DOHH2 (cell line): ENCODE results near the gene IL12RB2.
A peak's percentile ranks its signal among the peaks of the same experiment; 100 is the strongest.

ENCODE experiments used
- H3F3A ChIP-seq: fragments of 200-600 bp; sonication (generic), shearing (Covaris generic); 2 replicates; pipeline ENCODE4 v1.6.0; 2016; ENCODE audit warnings: antibody characterized with exemption, mild to moderate bottlenecking; ENCODE audit not compliant: control insufficient read depth, insufficient read depth
- H3K27ac ChIP-seq: fragments of 200-600 bp; sonication (generic); 2 replicates; pipeline ENCODE4 v1.5.1; 2014; ENCODE audit warnings: low read depth, mild to moderate bottlenecking, low read length, moderate library complexity
- H3K27me3 ChIP-seq: fragments of 200-600 bp; sonication (generic); 2 replicates; pipeline ENCODE4 v1.6.1; 2014; ENCODE audit warnings: mild to moderate bottlenecking, low read length, mixed read lengths; ENCODE audit not compliant: control insufficient read depth
- H3K36me3 ChIP-seq: fragments of 200-600 bp; sonication (generic); 2 replicates; pipeline ENCODE4 v1.6.1; 2014; ENCODE audit warnings: mild to moderate bottlenecking, low read length, moderate library complexity, mixed read lengths; ENCODE audit not compliant: control insufficient read depth
- H3K4me1 ChIP-seq: fragments of 200-600 bp; sonication (generic); 2 replicates; pipeline ENCODE4 v1.6.1; 2014; ENCODE audit warnings: mild to moderate bottlenecking, low read length, mixed read lengths; ENCODE audit not compliant: control insufficient read depth
- H3K4me2 ChIP-seq: fragments of 200-600 bp; sonication (generic); 2 replicates; pipeline ENCODE4 v1.6.0; 2014; ENCODE audit warnings: mild to moderate bottlenecking, low read length, moderate library complexity
- H3K4me3 ChIP-seq: fragments of 200-600 bp; sonication (generic); 2 replicates; pipeline ENCODE4 v1.5.1; 2014; ENCODE audit warnings: mild to moderate bottlenecking, low read length, mixed read lengths
- H3K79me2 ChIP-seq: fragments of 200-600 bp; sonication (generic); 2 replicates; pipeline ENCODE4 v1.6.1; 2014; ENCODE audit warnings: mild to moderate bottlenecking, low read length, mixed read lengths; ENCODE audit not compliant: control insufficient read depth
- H3K9me2 ChIP-seq: fragments of 200-600 bp; sonication (generic); replicated peaks from 2 replicates; pipeline ENCODE4 v1.6.1; 2014; ENCODE audit warnings: mild to moderate bottlenecking, low read length, mixed read lengths; ENCODE audit not compliant: control insufficient read depth
- H3K9me3 ChIP-seq: fragments of 200-600 bp; sonication (generic); 2 replicates; pipeline ENCODE4 v1.6.1; 2014; ENCODE audit warnings: antibody characterized with exemption, low read length, mixed read lengths; ENCODE audit not compliant: control insufficient read depth, insufficient read depth
- H4K20me1 ChIP-seq: fragments of 200-600 bp; sonication (generic); 2 replicates; pipeline ENCODE4 v1.6.0; 2014; ENCODE audit warnings: low read depth, mild to moderate bottlenecking, antibody characterized with exemption, low read length, moderate library complexity; ENCODE audit not compliant: control insufficient read depth, insufficient read depth
- CTCF ChIP-seq: fragments of 200-600 bp; sonication (generic); IDR thresholded peaks from one replicate; pipeline ENCODE4 v1.5.1; 2014; ENCODE audit warnings: antibody characterized with exemption, mild to moderate bottlenecking, low read depth, low read length; ENCODE audit not compliant: poor library complexity, severe bottlenecking
- EZH2phosphoT487 ChIP-seq: fragments of 200-600 bp; sonication (generic); IDR thresholded peaks from 2 replicates; pipeline ENCODE4 v1.6.1; 2017; ENCODE audit warnings: borderline replicate concordance, mild to moderate bottlenecking, antibody characterized with exemption, low read length, moderate library complexity, mixed read lengths

IL12RB2 gene

DNA sequence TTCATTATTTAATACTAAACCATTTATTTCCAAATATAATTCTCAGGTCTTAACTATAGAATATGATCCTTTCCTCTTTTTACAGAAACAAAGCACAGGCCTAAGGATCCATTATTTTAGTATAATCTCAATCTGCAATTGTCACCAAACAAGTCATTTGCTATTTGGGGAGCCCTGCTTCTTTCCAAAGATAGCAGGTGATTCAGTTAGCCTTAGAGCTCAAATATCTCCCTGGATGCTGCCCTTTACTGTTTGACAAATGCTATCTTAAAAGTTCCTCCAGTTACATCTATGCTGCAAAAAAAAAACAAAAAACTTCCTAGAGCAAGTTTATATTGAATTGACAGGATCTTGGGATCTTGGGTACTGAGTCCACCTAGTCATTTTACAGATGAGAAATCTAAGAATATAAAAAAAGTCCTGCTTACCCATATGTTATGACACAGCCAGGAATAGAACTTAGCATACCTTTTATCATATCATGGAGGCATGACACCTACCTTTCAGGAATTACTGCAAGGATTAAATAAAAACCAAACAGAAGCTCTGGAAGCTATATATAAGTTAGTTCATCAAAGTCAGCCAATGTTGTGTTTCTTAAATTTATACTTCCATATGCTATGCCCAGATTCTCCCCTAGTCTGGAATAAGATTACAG is 113.3 kb downstream of the IL12RB2 start:
- no peak overlapping the region for H3K4me2 ChIP-seq
- no peaks in the 10 kb centered on the region for H3K9me2 ChIP-seq
- no peaks in the 10 kb centered on the region for H3K9me3 ChIP-seq
- no peak overlapping the region for H3K4me3 ChIP-seq
- H3K36me3 ChIP-seq: peaks cover 100% of the 10 kb centered on the region
- H4K20me1 ChIP-seq: peaks cover 48% of the 10 kb centered on the region
- H3K27me3 ChIP-seq: no peaks in the 10 kb centered on the region
- H3K79me2 ChIP-seq: peaks cover 99% of the 10 kb centered on the region
- peaks cover 4% of the 10 kb centered on the region; the same call in 1 of the 2 replicates for H3K4me1 ChIP-seq
- no peak overlapping the region for H3K27ac ChIP-seq
- peaks cover 25% of the 10 kb centered on the region for H3F3A ChIP-seq
- TF ChIP-seq CTCF (no peak), EZH2phosphoT487 (no peak)

GRCh38 chr1:67427465-67427864 is 119.8 kb downstream of the IL12RB2 start:
- H3K4me3 ChIP-seq: peak overlapping the region; percentile 98
- no peaks in the 10 kb centered on the region for H3K9me3 ChIP-seq
- peaks cover 36% of the 10 kb centered on the region for H3K4me1 ChIP-seq
- peaks cover 26% of the 10 kb centered on the region for H3F3A ChIP-seq
- H3K4me2 ChIP-seq: peak overlapping the region; percentile 84
- H3K79me2 ChIP-seq: peaks cover 93% of the 10 kb centered on the region
- H3K27ac ChIP-seq: no peak overlapping the region
- peaks cover 50% of the 10 kb centered on the region for H4K20me1 ChIP-seq
- no peaks in the 10 kb centered on the region for H3K9me2 ChIP-seq
- no peaks in the 10 kb centered on the region for H3K27me3 ChIP-seq
- peaks cover 75% of the 10 kb centered on the region for H3K36me3 ChIP-seq
- TF ChIP-seq EZH2phosphoT487: no peak
- no peak for TF ChIP-seq CTCF

DNA sequence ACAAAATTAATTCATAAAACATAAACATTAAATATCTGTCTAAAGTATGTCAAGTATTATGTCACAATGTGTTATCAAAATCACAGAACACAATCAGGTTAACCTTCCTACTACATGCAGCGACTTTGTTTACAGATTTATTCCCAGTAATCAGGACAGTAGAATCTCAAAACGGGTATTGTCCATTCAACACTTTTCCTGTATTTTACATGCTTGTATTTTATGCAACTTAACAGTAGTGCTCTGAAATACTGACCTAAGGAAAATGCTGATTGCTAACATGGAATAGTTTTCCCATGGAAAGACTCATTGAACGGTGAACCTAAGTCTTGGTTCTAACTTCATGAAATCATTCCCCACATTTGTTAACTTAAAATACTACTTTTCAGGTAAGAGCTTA is 120.3 kb downstream of the IL12RB2 start:
- Histone ChIP-seq H3K9me3 (no peaks in the 10 kb centered on the region), H3K79me2 (peaks cover 88% of the 10 kb centered on the region), H3K27ac (no peak overlapping the region), H3K4me2 (peak overlapping the region; percentile 84), H3F3A (peaks cover 26% of the 10 kb centered on the region), H3K4me3 (peak overlapping the region; percentile 98), H3K36me3 (peaks cover 70% of the 10 kb centered on the region), H3K4me1 (peaks cover 41% of the 10 kb centered on the region), H4K20me1 (peaks cover 48% of the 10 kb centered on the region), H3K27me3 (no peaks in the 10 kb centered on the region), H3K9me2 (no peaks in the 10 kb centered on the region)
- TF ChIP-seq CTCF (no peak), EZH2phosphoT487 (no peak)
